Chondrocyte (in vitro differentiated cells): Measurements from ENCODE around the gene BTD. TPM values are rescaled to one million over a fixed set of nuclear protein-coding genes. Genes with fewer than 3 reads are reported as not detected.

ENCODE experiments used
- DNase-seq: peaks from one replicate; pipeline ENCODE4 v3.0.0; 2021; ENCODE audit warnings: mixed read lengths, low spot score
- H3K27ac Mint-ChIP-seq: one replicate; pipeline ENCODE4 v1.8.0; 2021; ENCODE audit warnings: mild to moderate bottlenecking, moderate library complexity, mixed read lengths; ENCODE audit not compliant: unreplicated experiment
- H3K27me3 Mint-ChIP-seq: 2 replicates; pipeline ENCODE4 v1.8.0; 2021; ENCODE audit warnings: low read depth, mixed read lengths
- H3K36me3 Mint-ChIP-seq: 2 replicates; pipeline ENCODE4 v1.8.0; 2021; ENCODE audit warnings: low read depth, mixed read lengths
- H3K4me1 Mint-ChIP-seq: 2 replicates; pipeline ENCODE4 v1.8.0; 2021; ENCODE audit warnings: low read depth, mild to moderate bottlenecking, mixed read lengths
- H3K4me3 Mint-ChIP-seq: one replicate; pipeline ENCODE4 v1.8.0; 2021; ENCODE audit warnings: mild to moderate bottlenecking, moderate library complexity, mixed read lengths; ENCODE audit not compliant: unreplicated experiment
- H3K9me3 Mint-ChIP-seq: 2 replicates; pipeline ENCODE4 v1.8.0; 2021; ENCODE audit warnings: low read depth, mixed read lengths
- CTCF ChIP-seq: fragments of 200-600 bp; sonication (generic); IDR thresholded peaks from 2 replicates; pipeline ENCODE4 v1.5.0; 2021; ENCODE audit warnings: antibody characterized with exemption, mild to moderate bottlenecking, moderate library complexity
- total RNA-seq: library from RNA; stranded (reverse); gene quantifications from 3 replicates; pipeline ENCODE4 v1.2.1, GENCODE V29; 2021

The BTD gene
- total RNA-seq, 1 donor from 2014 or later: 19.2 TPM

- Mint-ChIP-seq H3K36me3 (peaks cover 5% of the 10 kb centered on the region), H3K4me1 (peaks cover 52% of the 10 kb centered on the region), H3K27ac (no peak overlapping the region), H3K4me3 (no peak overlapping the region), H3K27me3 (no peaks in the 10 kb centered on the region), H3K9me3 (peaks cover 16% of the 10 kb centered on the region)
- no peak for DNase-seq
- TF ChIP-seq CTCF: no peak
These were observed 51.8 kb downstream of the BTD start for GRCh38 chr3:15653321-15653720.

- no peaks in the 10 kb centered on the region for H3K27me3 Mint-ChIP-seq
- DNase-seq: no peak
- H3K4me3 Mint-ChIP-seq: no peak overlapping the region
- H3K4me1 Mint-ChIP-seq: peaks cover 45% of the 10 kb centered on the region
- H3K9me3 Mint-ChIP-seq: peaks cover 16% of the 10 kb centered on the region
- no peak overlapping the region for H3K27ac Mint-ChIP-seq
- no peak for TF ChIP-seq CTCF
- peaks cover 5% of the 10 kb centered on the region for H3K36me3 Mint-ChIP-seq
These were observed 52.6 kb downstream of the BTD start for GRCh38 chr3:15654127-15654526.

GRCh38 chr3:15654891-15655290, 53.3 kb downstream of the BTD start:
- Mint-ChIP-seq H3K4me1 (peaks cover 44% of the 10 kb centered on the region), H3K4me3 (no peak overlapping the region), H3K27ac (no peak overlapping the region), H3K36me3 (peaks cover 5% of the 10 kb centered on the region), H3K9me3 (peaks cover 11% of the 10 kb centered on the region), H3K27me3 (no peaks in the 10 kb centered on the region)
- TF ChIP-seq CTCF: no peak
- DNase-seq: no peak

GRCh38 chr3:15656342-15656741, 54.8 kb downstream of the BTD start:
- H3K27me3 Mint-ChIP-seq: no peaks in the 10 kb centered on the region
- peak overlapping the region; percentile 73 for H3K27ac Mint-ChIP-seq
- no peak for DNase-seq
- H3K9me3 Mint-ChIP-seq: peaks cover 13% of the 10 kb centered on the region
- H3K4me1 Mint-ChIP-seq: peaks cover 50% of the 10 kb centered on the region
- peaks cover 5% of the 10 kb centered on the region for H3K36me3 Mint-ChIP-seq
- no peak overlapping the region for H3K4me3 Mint-ChIP-seq
- no peak for TF ChIP-seq CTCF

- Mint-ChIP-seq H3K27ac (peak overlapping the region; percentile 73), H3K4me1 (peaks cover 48% of the 10 kb centered on the region)
- TF ChIP-seq CTCF: no peak
These were observed 55.5 kb downstream of the BTD start for GRCh38 chr3:15657016-15657415.

More at GRCh38 chr3:15657016-15657415, 55.5 kb downstream of the BTD start:
- no peak for DNase-seq
- H3K27me3 Mint-ChIP-seq: no peaks in the 10 kb centered on the region
- no peak overlapping the region for H3K4me3 Mint-ChIP-seq
- peaks cover 15% of the 10 kb centered on the region for H3K9me3 Mint-ChIP-seq
- peaks cover 5% of the 10 kb centered on the region for H3K36me3 Mint-ChIP-seq
